Activated CD4-positive, CD25-positive, alpha-beta regulatory T cell treated with anti-CD3 and anti-CD28 coated beads, Interleukin-2, amount 50 U/mL, for 72 hours (primary cell): ENCODE measurements around the gene KCTD2.

Experiments
- DNase-seq: peaks from one replicate; pipeline ENCODE4 v3.0.0; 2021

The KCTD2 gene

GRCh38 chr17:75078284-75079022, 31.4 kb downstream of the KCTD2 start:
- no peak for DNase-seq

- no peak for DNase-seq
Measured at GRCh38 chr17:75079023-75079373, 32.0 kb downstream of the KCTD2 start.

GRCh38 chr17:75081611-75082540, 34.9 kb downstream of the KCTD2 start:
- DNase-seq = no peak

- no peak for DNase-seq
Measured at GRCh38 chr17:75082683-75083082, 35.7 kb downstream of the KCTD2 start.

- DNase-seq = no peak
Measured at GRCh38 chr17:75084039-75084660, 37.1 kb downstream of the KCTD2 start.

- no peak for DNase-seq
Measured at GRCh38 chr17:75086496-75087181, 39.6 kb downstream of the KCTD2 start.

- DNase-seq = no peak
Measured at GRCh38 chr17:75087182-75087557, 40.1 kb downstream of the KCTD2 start.

GRCh38 chr17:75087558-75088453, 40.8 kb downstream of the KCTD2 start, which contains the start of gene SLC16A5:
SLC16A5 (plus strand) TSS chr17:75087954; CDS start chr17:75093637, 5,683 bp downstream.
- peak; percentile 67 for DNase-seq

- DNase-seq = no peak
Measured at GRCh38 chr17:75088465-75089417, 41.7 kb downstream of the KCTD2 start.

GRCh38 chr17:75090871-75091854, 44.1 kb downstream of the KCTD2 start:
- no peak for DNase-seq

GRCh38 chr17:75091855-75092327, 44.9 kb downstream of the KCTD2 start:
- no peak for DNase-seq

- no peak for DNase-seq
Measured at GRCh38 chr17:75093548-75094158, 46.6 kb downstream of the KCTD2 start.

GRCh38 chr17:75094871-75095399, 47.9 kb downstream of the KCTD2 start:
- DNase-seq = no peak

GRCh38 chr17:75096082-75096625, 49.1 kb downstream of the KCTD2 start:
- no peak for DNase-seq

GRCh38 chr17:75097865-75098264, 50.8 kb downstream of the KCTD2 start:
- DNase-seq = no peak

- no peak for DNase-seq
Measured at GRCh38 chr17:75098861-75099260, 51.8 kb downstream of the KCTD2 start.

- DNase-seq = no peak
Measured at GRCh38 chr17:75099881-75100595, 53.0 kb downstream of the KCTD2 start.
